Cardiac muscle cell (in vitro differentiated cells and primary cell): ENCODE data around the gene HK2. TPM values are rescaled to one million over a fixed set of nuclear protein-coding genes. Genes with fewer than 3 reads are reported as not detected.

Source experiments
- DNase-seq, 2 donors: peaks; one replicate each; pipeline versions ENCODE4 v3.0.0 to v3.0.0-alpha.2; 2010 to 2017; ENCODE audit warnings: low read depth in 1 of 2, low spot score in 1 of 2
- H3K27ac ChIP-seq: fragments of 200-600 bp; sonication (generic); 2 replicates; pipeline ENCODE4 v1.5.1; 2016
- H3K27me3 ChIP-seq: fragments of 200-600 bp; sonication (generic); 2 replicates; pipeline ENCODE4 v1.6.0; 2016; ENCODE audit warnings: control low read depth
- H3K36me3 ChIP-seq: fragments of 200-600 bp; sonication (generic); 2 replicates; pipeline ENCODE4 v1.5.1; 2016; ENCODE audit warnings: control low read depth
- H3K4me1 ChIP-seq: fragments of 200-600 bp; sonication (generic); 2 replicates; pipeline ENCODE4 v1.8.1; 2017; ENCODE audit warnings: low read depth, mild to moderate bottlenecking, mixed run types
- H3K4me3 ChIP-seq: fragments of 200-600 bp; sonication (generic); 2 replicates; pipeline ENCODE4 v1.5.1; 2016; ENCODE audit warnings: mild to moderate bottlenecking
- H3K9me3 ChIP-seq: fragments of 200-600 bp; sonication (generic); 2 replicates; pipeline ENCODE4 v1.5.1; 2017; ENCODE audit warnings: low read depth, mild to moderate bottlenecking, control low read depth
- polyA plus RNA-seq: library from polyadenylated mRNA; unstranded; fragments of >200 nt; fragmentation: Nextera tagmentation; extraction: Ambion mirVana; gene quantifications from 2 replicates; pipeline ENCODE4 v1.2.1, GENCODE V29; 2016
- total RNA-seq: library from RNA; depleted of rRNA; stranded (reverse); fragments of >200 nt; gene quantifications from 2 replicates; pipeline ENCODE4 v1.2.3, GENCODE V29; 2016
- TF ChIP-seq, protein P1 (sequence below): IDR thresholded peaks from 2 replicates; pipeline ENCODE4 v1.5.1; 2012; ENCODE audit warnings: low read depth, mild to moderate bottlenecking, low read length

The HK2 gene
- total and polyA plus RNA-seq, 2 experiments from 2014 or later, result 77.3 to 127 TPM

DNA sequence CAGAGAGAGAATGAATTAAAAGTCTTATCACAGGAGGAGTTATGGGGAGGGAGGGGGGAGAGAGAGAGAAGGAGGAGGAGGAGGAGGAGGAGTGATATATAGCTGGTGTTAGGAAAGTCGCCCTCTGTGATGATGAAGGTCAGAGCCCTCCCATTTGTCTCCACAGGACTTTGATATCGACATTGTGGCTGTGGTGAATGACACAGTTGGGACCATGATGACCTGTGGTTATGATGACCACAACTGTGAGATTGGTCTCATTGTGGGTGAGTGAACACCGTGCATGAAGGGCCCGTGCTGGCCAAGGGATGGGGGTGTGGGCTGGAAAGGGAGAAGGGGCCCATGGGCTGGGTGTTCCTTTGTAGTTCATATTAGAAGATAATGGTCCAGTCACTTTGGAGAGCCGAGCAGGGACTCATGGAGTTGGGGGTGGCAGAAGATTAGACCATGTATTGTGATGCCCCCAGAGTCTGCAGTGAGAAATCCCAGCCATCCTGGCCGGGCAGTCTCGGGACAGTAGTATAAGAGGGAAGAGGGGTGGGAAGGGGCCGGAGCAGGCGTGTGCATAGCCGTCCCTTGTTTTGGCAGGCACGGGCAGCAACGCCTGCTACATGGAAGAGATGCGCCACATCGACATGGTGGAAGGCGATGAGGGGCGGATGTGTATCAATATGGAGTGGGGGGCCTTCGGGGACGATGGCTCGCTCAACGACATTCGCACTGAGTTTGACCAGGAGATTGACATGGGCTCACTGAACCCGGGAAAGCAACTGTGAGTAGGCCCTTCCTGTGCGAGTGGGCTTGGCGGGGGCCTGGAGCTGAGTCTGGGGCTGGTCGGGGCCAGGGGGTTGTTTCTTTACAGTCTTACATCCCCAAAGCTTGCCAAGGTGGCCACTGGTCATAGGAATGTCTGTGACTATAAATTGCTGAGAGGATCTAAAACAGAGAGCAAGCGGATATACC is 40.0 kb downstream of the HK2 start:
- TF ChIP-seq, protein P1, sequence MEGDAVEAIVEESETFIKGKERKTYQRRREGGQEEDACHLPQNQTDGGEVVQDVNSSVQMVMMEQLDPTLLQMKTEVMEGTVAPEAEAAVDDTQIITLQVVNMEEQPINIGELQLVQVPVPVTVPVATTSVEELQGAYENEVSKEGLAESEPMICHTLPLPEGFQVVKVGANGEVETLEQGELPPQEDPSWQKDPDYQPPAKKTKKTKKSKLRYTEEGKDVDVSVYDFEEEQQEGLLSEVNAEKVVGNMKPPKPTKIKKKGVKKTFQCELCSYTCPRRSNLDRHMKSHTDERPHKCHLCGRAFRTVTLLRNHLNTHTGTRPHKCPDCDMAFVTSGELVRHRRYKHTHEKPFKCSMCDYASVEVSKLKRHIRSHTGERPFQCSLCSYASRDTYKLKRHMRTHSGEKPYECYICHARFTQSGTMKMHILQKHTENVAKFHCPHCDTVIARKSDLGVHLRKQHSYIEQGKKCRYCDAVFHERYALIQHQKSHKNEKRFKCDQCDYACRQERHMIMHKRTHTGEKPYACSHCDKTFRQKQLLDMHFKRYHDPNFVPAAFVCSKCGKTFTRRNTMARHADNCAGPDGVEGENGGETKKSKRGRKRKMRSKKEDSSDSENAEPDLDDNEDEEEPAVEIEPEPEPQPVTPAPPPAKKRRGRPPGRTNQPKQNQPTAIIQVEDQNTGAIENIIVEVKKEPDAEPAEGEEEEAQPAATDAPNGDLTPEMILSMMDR, result no peak
- peaks cover 63% of the 10 kb centered on the region for H3K36me3 ChIP-seq
- DNase-seq, result no peak
- H3K27ac ChIP-seq, result peak overlapping the region; percentile 57
- no peaks in the 10 kb centered on the region for H3K27me3 ChIP-seq
- no peak overlapping the region for H3K4me3 ChIP-seq
- no peaks in the 10 kb centered on the region for H3K9me3 ChIP-seq
- H3K4me1 ChIP-seq, result peaks cover 28% of the 10 kb centered on the region

DNA sequence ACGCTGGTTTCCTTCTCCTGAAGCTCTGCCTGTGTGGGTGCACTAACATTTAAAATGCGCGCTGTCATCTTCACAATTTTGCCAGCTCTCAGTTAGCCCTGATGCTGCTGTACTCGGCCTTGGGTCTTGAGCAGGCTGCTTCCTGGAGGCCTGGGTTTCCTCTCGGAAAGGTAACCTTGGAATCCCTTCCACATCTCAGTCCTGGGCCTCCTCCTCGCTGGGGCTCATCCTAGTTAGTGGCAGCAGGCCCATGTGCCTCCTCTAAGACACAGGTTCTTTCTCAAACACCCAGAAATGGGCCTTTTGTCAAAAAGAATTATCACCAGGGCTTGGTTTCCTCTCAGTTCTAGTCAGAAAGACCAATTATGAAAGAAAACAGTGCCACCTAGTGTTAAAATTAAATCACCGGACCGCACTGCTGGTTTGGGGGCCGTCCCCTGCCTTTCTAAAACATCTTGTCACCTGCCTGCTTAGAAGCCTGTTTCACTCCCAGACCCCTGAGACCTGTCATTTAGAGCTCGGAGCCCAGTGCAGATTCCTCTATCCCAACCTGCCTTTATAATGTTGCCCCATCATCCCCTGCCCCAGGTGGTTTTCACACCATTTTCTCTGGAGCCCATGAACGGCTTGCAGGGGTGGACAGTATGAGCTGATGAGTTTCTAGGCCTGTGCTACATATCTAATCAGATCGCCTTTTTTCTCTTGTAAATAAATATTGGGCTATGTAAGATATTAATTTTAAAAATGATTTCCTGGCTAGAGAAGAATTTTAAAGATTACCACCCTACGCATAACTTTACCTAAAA is 42.4 kb downstream of the HK2 start:
- H3K4me3 ChIP-seq, result no peak overlapping the region
- TF ChIP-seq, protein P1, result peak; percentile 54
- peak overlapping the region; percentile 67 for H3K27ac ChIP-seq
- no peaks in the 10 kb centered on the region for H3K9me3 ChIP-seq
- DNase-seq, result peak; percentile 63 to 80
- no peaks in the 10 kb centered on the region for H3K27me3 ChIP-seq
- H3K4me1 ChIP-seq, result peaks cover 9% of the 10 kb centered on the region
- H3K36me3 ChIP-seq, result peaks cover 84% of the 10 kb centered on the region

DNA sequence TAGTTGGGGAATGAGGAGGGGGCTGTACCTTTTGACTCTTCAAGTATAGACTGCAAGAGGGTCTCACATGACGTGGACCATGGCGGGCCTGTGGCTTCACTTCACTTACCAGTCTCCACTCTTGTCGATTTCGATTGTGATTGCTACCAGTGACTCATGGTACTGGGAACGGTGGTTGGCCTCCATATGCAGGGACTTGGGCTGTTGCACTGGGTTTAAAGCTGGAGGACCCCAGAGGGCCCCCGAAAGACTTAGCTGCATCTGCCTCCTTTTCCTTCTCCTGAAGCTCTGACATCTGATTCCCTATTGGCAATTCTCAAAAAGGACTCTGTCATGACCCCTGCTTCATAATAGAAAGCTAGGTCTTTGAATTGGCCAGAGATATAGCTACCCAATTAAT is 43.4 kb downstream of the HK2 start:
- no peaks in the 10 kb centered on the region for H3K9me3 ChIP-seq
- TF ChIP-seq, protein P1, result no peak
- H3K4me3 ChIP-seq, result no peak overlapping the region
- peaks cover 88% of the 10 kb centered on the region for H3K36me3 ChIP-seq
- H3K27ac ChIP-seq, result no peak overlapping the region
- DNase-seq, result no peak
- no peaks in the 10 kb centered on the region for H3K27me3 ChIP-seq
- no peaks in the 10 kb centered on the region for H3K4me1 ChIP-seq

DNA sequence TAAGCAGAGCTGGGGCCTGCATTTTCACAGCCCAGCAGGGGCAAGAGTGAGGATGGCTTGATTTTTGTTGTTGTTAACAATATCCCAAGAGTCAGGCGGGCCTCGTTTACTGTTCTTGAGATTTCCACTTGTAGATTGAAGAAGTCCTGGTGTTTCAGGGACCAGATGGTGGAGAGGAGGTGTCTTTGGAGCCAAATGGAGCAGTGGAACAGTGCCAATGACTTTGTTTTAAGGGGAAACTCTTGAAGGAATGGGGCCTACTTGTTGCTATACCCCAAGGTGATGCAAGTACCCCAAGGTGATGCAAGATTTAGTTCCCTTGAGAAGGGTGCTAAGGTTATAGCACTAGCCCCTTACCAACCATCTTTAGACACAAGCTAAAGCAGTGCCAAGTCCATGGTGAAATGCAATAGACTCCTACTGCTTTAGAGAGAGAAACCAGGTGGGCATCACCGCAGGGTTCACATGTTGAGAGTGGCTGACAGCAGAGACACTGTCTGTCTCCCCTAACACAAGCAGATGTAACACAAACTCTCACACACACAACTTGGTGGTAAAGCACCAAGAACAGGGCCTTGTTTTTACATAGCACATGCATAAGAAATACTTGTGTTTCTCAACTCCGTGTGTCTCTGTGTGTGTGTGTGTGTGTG is 44.0 kb downstream of the HK2 start:
- no peaks in the 10 kb centered on the region for H3K27me3 ChIP-seq
- no peak for DNase-seq
- H3K27ac ChIP-seq, result no peak overlapping the region
- no peak overlapping the region for H3K4me3 ChIP-seq
- H3K4me1 ChIP-seq, result no peaks in the 10 kb centered on the region
- peaks cover 88% of the 10 kb centered on the region for H3K36me3 ChIP-seq
- no peaks in the 10 kb centered on the region for H3K9me3 ChIP-seq
- TF ChIP-seq, protein P1, result no peak

DNA sequence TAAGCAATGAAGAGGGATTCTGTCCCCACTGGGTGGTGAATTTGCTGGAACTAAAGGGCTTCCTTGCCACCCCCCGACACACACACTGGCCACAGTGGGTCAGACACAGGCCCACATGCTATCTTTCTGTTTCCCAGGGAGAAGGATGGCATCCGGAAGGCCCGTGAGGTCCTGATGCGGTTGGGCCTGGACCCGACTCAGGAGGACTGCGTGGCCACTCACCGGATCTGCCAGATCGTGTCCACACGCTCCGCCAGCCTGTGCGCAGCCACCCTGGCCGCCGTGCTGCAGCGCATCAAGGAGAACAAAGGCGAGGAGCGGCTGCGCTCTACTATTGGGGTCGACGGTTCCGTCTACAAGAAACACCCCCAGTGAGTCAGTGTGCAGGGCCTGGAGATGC is 44.6 kb downstream of the HK2 start:
- Histone ChIP-seq H3K9me3 (no peaks in the 10 kb centered on the region), H3K27me3 (no peaks in the 10 kb centered on the region), H3K4me3 (no peak overlapping the region), H3K36me3 (peaks cover 88% of the 10 kb centered on the region), H3K4me1 (no peaks in the 10 kb centered on the region), H3K27ac (no peak overlapping the region)
- TF ChIP-seq, protein P1, result no peak
- no peak for DNase-seq
